ENCODE measurements around the gene TUBGCP3.
"Not testable (repeated sequence)": the region's sequence is repeated elsewhere in the genome, so short reads cannot be mapped to it uniquely, and the experiment has no call there.

The TUBGCP3 gene

DNA sequence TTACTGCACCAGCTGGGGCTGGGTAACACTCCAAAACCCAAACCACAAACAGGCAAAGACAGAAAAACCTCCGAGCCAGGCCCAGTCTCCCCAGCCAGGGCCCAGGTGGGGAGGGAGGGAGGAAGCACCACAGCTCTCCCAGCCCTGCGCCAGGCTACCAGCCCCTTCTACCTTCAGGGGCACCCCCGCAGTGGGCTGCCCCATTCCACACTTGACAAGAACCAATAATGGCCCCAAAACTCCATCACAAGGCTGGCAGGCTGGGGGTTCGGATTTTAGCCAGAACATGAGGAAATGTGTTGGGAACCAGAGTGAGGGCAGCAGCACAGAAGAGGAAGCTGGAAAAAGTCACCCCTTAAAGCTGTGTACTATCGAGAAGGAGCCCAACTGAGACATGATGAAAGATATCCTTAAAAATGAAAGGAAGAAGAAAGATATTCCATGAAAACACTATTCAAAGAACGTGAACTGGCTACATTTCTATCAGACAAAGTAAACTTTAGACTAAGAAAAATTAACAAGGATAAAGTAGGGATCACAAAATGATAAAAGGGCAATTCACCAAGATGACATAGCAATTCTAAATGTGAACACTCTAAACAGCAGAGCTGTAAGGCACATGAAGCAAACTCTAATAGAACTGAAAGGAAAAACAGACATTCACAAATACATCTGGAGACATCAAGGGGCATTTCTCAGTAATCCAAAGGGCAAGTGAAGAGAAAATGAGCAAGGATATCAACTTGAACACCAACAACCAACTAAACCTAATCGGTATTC is 12.9 kb downstream of the TUBGCP3 start:
- DNase-seq = no peak

DNA sequence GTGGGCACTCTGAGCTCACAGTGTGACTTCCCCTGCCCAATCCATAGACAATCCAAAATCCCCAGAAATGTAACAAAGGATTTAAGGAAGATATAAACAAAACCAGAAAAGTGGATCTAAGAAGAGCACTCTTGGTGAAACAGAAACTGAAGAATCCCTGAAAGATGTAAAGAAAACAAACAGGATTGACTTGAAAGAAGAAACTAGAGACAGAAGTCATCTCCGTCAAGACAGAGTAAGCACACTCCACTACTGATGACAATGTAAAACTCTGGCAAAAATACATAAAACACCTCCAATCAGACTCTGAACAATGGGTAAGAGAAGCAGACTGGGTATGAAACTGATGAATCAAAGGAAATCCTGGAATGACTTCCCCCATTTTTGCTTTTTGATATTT is 13.5 kb downstream of the TUBGCP3 start:
- no peak for DNase-seq

DNA sequence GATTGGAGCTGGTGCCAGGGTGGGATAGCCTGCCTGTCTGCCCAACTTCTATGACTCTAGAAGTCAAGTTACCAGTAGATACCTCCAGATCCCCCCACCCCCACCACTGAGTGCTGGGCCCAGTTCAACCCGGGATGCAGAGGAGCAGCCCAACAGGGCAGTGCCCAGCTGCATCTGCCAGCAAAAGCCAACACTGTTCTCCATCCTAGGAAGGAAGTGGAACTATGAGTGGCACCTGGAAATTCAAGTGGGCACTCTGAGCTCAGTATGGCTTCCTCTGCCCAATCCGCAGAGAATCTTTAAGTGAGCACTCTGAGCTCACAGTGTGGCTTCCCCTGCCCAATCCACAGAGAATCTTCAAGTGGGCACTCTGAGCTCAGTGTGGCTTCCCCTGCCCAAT is 14.2 kb downstream of the TUBGCP3 start:
- DNase-seq = no peak

DNA sequence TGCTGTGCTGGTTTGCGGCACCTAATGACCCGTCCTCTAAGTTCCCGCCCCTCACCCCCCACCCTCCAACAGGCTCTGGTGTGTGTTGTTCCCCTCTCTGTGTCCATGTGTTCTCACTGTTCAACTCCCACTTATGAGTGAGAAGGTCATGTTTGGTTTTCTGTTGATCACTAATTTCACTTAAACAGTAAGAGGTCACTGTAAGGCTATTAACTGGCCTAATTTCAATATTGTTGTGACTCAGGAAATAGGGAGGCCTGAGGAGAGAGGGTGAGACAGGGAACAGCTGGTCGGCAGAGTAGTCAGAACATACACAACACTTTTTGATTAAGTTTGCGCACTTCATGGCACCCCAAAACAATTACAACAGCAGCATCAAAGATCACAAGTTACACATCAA is 15.6 kb downstream of the TUBGCP3 start:
- no peak for DNase-seq

DNA sequence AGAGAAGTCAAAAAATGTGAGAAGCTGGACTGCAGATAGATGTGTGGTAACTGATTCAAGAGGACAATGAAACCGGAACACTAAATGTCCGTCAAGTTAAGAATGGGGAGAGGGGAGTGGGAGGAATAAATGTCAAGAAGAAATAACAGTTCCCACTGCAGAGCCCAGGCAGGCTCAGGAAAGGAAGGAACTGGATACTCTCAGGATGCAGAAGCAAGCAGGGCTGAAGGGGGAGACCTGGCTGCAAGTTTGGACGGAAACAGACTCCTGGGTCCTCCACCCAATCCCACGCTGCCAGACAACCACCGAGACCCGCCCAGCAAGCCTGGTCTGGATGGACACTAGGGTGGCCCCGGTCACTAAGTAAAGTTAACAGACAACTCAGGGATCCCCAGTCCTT is 18.1 kb downstream of the TUBGCP3 start:
- no peak for DNase-seq

DNA sequence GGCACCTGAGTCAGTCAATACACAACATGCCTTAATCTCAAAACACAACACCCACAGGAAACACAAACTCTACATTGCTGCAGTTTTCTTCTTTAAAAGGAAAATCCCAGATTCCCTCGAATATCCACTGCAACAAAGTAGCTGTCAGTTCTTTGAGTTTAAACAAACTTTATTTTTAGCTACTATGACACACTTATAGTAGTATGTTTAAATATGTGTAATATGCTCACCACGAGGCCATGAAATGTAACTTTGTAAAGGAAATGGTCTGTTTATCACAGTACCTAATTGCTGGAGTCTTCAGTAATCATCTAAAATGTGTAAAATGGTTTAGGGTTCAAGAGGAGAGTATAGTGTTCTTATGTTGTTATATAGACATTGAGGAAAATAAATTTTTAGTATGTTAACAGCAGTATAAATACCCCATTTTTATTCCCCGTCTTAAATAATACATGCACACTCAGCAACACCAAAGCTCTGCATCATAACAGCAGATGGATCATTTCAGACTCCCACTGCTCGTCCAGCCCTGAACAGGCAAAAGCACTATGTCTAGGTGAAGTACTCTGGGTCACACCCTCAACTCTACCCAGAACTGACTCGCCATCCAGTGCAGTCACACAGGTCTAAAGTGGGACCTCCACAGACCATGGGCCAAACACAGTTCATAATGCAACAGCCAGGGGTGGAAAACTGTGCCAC is 20.6 kb downstream of the TUBGCP3 start:
- DNase-seq = no peak

DNA sequence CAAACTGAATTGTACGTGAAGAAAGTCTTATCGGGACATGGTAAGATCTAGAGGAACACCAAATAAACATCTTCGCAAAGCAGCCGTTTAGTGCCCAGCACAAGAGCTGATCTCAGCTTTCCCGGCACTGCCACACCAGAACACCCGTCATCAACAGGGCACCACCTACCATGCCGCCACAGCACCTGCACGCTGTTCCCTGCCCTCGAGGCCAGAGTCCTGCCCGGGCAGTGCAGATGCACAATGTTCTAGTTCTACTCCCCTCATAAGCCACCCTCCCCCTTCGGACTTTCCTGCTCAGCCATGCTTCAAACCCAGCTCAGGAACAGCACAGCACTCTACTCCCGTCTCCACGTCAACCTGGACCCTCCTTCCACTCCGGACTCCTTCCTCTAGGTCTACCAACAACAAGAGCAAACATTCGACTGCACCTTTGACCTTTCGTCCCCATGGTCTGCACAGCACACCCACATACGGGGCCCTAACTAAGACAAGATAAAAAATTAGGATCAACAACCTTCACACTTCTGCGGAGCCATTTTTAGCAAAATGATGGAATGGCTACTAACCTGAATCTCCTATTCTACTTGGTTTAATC is 25.1 kb downstream of the TUBGCP3 start:
- DNase-seq = no peak

DNA sequence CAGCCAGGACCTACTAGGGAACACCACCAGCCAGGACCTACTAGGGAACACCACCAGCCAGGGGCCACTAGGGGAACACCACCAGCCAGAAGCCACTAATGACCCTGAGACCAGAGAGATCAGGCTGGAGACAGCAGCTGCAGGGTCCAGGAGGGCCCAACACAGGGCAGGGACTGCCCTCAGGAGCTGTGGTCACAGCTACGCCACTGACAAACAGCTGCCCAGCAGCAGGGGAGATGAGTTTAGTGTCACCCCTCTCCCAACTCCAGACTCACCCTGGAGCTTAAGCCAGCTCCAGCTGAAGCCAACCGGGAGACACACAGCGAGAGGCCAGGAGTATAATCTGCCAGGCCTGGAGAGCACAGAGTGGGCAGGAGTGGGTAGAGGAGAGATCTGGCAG is 25.7 kb downstream of the TUBGCP3 start:
- DNase-seq = no peak

DNA sequence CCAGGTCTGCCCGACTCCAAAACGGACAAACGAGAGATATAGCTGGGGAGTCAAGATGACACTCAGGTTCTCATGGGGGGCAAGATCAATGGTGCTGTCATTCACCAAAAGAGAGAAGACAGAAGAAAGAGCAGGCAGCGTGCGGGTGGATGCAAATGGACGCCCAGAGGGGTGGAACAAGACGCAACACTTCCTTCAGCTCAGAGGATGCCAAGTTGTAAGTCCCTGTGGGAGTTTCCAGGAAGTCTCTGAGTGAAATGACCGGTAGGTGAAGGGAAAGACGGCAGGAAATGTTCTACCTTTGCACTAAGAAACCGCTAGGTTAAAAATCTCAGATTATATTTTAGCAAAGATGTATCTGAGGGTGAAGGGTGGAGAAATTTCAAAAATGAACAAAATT is 26.5 kb downstream of the TUBGCP3 start:
- no peak for DNase-seq

DNA sequence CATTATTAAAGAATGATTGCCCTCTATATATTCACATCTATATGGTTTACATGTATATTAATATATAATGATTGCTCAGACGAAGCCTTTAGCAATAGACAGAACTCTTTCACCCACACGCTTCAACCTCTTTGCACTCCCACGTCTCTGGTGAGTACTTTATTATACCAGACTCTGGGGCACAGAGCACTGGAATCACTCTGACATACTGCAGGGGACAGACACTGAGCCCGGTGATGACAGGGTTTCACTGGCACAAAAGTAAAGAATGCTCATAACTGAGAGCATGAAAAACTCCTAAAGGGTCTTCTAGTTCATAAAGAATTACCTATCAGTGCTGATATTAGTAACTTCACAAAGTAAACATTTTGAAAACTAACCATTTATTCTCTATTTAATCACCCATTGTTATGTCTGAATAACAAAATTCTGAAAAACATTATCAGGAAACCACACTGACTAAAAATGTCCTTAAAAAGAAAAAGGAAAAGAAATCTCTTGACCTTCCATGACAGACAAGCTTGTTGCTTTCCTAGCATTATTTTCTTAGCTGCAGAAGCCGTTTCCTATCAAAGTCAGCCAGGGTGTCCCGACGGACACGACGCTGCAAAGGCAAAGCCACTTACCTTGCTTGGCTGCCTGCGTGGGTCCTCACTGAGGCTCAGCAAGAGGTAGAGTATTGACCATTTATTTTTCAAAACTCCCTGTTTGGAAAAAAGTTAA is 29.1 kb downstream of the TUBGCP3 start:
- no peak for DNase-seq

DNA sequence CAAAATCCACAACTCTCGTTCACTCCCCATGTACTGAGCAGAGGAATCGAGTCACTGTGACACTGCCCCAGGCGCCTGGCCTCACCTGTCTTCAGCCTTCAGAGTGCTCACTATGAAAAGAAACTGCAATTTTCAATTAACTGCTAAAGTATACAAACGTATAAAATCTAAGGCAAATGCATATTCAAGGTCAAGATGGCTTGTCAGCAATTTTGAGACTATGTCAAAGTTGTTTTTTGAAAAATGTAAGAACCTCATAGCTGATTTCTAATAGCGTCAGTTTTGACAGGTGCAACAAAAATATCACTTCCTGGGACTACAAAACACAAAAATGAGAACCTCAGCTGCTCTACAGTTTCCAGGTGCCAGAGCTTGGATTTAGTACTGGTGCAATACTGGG is 31.4 kb downstream of the TUBGCP3 start:
- no peak for DNase-seq

DNA sequence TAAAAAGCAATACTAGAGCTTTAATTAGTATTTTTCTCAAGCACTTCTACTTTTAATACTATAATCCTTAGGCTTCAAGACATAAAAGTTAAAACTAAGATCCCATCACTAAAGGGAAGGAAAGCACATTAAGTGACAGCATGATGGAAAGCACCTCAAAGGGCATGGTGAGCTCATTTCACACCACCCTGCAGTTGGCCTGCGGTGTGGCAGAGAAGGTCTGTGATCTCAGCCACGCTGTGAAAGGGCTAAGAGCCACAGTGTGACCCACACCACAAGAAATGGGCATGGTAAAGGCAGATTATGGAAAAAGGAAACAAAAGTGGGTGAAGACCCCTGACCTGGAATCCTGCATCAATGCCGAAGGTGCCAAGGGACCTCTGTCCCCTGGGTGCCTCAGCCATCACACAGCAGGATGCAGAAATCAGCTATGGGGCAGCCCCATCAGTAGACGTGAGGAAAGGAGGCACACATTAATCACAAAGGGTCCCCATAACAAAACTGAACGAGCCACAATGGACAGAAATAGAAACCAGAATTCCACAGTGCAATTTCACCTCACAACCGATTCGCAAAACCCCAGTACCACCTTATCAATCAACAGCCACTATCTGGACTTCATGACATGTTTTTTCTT is 33.6 kb downstream of the TUBGCP3 start:
- no peak for DNase-seq

DNA sequence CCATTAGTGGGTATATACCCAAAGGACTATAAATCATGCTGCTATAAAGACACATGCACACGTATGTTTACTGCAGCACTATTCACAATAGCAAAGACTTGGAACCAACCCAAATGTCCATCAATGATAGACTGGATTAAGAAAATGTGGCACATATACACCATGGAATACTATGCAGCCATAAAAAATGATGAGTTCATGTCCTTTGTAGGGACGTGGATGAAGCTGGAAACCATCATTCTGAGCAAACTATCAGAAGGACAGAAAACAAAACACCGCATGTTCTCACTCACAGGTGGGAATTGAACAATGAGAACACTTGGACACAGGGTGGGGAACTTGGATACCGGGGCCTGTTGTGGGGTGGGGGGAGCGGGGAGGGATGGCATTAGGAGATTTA is 39.0 kb downstream of the TUBGCP3 start:
- not testable (repeated sequence) for DNase-seq

DNA sequence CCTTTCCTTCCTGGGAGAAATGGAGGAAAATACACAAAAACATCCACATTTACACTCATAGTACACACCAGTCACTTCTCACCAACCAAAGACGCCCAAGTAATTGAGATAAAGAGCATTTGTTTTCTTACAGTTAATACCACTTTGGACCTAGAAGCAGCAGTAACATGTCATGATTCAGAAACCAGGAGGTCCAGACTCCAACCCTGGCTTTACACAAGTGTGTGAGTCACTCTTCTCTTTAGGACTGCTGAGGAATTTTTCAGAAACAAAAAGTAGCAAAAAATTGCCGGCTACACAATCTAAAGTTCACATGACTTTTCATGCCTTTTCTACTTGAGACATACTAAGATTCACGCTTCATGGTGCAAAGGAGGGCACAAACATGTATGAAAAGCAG is 42.1 kb downstream of the TUBGCP3 start:
- DNase-seq = no peak

DNA sequence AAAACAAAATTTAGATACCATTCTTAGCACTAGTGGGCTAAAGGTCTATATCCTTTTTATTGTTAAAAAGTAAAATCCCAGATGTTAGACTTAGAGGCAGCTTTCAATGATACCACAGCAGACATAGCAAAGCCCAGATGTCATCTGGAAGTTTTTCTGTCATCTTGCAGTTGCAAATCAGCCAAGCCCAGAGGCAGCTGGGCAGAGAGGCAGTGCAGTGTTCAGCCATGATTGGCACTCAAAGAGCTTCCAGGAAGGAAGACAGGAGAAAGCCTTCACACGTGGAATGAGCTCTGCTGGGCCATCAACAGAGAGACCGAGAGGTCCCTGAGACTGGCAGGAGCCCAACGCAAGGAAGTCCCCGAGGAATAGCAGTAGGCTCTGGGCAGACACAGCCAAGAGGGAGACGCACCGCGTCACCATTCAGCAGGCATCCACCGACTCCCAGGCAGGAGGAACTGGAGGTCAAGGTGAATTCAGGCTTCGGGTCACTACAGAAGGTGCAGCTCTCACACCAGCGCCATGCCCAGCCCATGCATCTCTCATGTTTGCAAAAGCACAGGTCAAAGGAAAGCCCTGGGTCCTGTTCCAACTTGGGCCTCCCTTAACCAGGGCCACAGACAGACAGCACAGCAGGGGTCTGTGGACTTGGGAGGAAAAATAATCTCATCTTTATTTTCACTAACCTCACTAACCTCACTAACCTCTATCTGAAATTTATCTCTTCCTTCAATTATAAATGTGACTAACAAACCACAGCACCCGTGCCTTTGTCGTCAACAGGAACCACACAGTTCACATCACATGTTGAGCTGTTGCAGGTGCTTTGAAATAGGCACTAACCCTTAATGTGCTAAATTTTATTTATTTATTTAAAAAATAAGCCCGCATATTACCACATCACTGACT is 54.9 kb downstream of the TUBGCP3 start:
- DNase-seq = no peak

DNA sequence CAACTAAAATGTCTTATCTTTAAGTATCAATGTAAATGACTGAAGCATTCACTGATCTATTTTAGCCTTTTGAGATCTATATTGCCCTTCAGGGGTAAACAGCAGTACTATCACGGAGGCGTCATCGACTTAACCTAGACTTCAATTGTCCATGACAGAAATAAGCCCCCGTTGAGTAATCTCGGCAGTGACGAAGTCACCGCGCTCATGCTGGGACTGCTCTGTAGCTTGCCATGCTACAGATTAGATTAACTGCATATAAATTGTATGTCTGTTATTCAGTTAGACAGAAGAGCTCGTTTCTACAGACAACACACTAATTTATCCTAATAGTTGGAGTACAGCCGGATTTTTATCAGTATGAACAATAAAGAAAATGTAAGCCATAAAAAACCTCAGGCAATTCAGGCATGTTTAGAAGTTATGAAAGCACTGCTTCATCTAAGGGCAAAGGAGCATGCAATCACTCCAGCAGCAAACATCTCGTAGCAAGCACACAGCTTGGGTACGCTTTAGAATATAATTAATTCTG is 56.6 kb downstream of the TUBGCP3 start:
- no peak for DNase-seq

DNA sequence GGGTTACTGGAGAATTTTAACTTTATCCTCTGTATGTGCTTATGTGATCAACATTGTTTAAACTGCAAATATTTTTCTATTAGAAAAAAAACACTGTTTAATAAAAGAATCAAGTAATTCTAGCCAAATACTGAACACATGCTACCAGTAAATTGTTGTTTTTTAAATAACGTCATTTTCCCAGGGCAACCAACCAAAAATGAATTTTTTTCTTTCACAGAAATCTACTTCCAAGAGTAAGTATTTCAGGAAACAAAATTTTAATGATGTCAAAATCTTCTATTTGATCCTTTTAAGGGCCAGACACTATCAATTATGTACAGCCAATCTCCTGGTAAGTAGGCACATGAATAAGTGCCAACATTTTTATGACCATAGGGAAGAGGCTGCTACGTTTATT is 57.1 kb downstream of the TUBGCP3 start:
- no peak for DNase-seq

DNA sequence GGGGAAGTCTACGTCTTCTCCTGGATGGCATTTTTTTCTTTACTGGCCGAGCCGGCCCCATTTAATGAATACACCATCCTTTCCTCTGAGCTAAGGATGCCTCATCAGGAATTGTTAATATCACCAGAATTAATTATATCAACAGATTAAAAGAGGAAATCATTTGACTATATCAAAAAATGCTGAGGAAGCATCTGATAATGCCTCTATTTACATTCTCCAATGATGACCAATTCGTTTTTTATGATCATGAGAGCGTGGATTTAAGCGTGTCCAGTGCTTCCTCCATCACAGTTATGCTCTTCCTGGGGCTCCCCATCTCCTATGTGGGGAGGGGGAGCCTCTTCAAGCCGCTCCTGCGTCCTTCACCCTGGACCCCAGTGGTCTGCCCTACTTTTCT is 58.7 kb downstream of the TUBGCP3 start:
- DNase-seq = no peak

DNA sequence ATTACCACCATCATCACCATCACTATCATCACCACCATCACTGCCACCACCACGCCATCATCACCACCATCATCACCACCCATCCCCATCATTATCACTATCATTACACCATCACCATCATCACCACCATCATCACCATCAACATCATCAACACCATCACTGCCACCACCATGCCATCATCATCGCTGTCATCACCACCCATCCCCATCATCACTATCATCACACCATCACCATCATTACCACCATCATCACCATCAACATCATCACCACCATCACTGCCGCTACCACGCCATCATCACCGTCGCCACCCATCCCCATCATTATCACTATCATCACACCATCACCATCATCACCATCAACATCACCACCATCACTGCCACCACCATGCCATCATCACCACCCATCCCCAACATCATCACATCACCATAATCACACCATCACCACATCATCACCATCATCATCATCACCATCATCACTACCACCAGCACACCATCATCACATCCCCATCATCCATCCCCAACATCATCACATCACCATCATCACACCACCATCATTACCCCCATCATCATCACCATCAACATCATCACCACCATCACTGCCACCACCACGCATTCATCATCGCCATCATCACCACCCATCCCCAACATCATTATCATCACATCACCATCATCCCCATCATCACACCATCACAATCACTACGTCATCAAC is 61.7 kb downstream of the TUBGCP3 start:
- DNase-seq = no peak

DNA sequence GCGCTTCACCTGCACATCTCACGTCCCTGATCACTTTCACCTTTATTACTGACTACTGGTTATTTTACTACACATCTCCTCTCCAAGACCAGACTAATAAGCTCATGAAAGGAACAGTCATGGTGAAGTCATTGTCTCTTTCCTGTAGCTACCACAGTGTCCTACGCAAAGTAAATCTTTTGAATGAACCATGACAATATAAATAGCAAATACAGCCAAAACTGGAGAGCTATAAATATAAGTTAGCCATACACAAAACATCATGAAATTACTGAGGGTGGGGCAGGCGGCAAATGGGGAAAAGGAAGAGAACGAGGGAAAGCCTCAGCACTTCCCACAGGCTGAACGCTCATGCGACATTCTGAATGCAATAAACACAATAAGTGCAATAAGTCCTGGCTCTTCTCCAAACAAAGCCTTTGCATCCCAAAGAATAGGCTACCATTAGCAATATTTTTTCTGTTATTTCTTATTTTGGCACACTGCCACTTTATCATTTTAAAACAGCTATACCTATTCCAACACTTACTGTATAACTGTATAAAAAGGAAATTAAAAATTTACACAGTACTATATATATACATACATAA is 62.5 kb downstream of the TUBGCP3 start:
- DNase-seq = no peak

DNA sequence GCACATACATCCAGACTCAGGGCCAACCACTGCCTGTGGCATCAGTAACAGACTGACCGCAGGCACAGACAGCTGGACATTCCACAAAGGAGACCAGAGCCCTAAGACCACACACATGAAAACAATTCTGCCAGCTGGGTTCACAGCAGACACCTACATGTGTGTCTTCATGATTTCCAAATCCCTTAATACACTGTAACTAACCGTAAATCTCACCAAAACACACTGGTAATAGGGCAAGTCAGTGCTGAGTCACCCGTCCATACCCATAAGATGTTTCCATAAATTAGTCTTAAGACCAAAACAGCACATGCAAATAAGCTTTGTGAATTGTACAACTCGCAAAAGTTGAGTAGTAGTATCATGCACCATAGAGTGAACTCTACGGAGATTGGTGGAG is 65.4 kb downstream of the TUBGCP3 start:
- no peak for DNase-seq

Measured in stimulated activated CD4-positive, alpha-beta T cell treated with anti-CD3 and anti-CD28 coated beads, Interleukin-12 subunit alpha, Interleukin-12 subunit beta, amount 100 ng/mL, for 4 hours (primary cell).